ENCODE data around the gene PPID.
"Not testable (repeated sequence)": the region's sequence is repeated elsewhere in the genome, so short reads cannot be mapped to it uniquely, and the experiment has no call there.

Gene PPID

GRCh38 chr4:158714937-158715336 is 8.3 kb downstream of the PPID start:
- Mint-ChIP-seq H3K27me3 (no peaks in the 10 kb centered on the region), H3K36me3 (ENCODE audit: low read depth) (peaks cover 83% of the 10 kb centered on the region), H3K4me3 (no peak overlapping the region), H3K27ac (no peak overlapping the region), H3K4me1 (ENCODE audit: low read depth) (peaks cover 6% of the 10 kb centered on the region), H3K9me3 (no peaks in the 10 kb centered on the region)

- not testable (repeated sequence) for H3K9me3 Mint-ChIP-seq; H3K27ac Mint-ChIP-seq; H3K27me3 Mint-ChIP-seq; H3K4me1 Mint-ChIP-seq (ENCODE audit: low read depth); H3K4me3 Mint-ChIP-seq
- peaks cover 80% of the 10 kb centered on the region for H3K36me3 Mint-ChIP-seq (ENCODE audit: low read depth)
Measured at GRCh38 chr4:158712622-158713021, 10.6 kb downstream of the PPID start.

GRCh38 chr4:158710814-158711213 is 12.4 kb downstream of the PPID start:
- no peak overlapping the region for H3K27ac Mint-ChIP-seq
- no peaks in the 10 kb centered on the region for H3K27me3 Mint-ChIP-seq
- H3K4me3 Mint-ChIP-seq: no peak overlapping the region
- peaks cover 87% of the 10 kb centered on the region for H3K36me3 Mint-ChIP-seq (ENCODE audit: low read depth)
- H3K9me3 Mint-ChIP-seq: no peaks in the 10 kb centered on the region
- no peaks in the 10 kb centered on the region for H3K4me1 Mint-ChIP-seq (ENCODE audit: low read depth)

GRCh38 chr4:158704274-158704673 is 18.9 kb downstream of the PPID start:
- no peaks in the 10 kb centered on the region for H3K9me3 Mint-ChIP-seq
- H3K36me3 Mint-ChIP-seq (ENCODE audit: low read depth): peaks cover 40% of the 10 kb centered on the region
- no peak overlapping the region for H3K4me3 Mint-ChIP-seq
- H3K27ac Mint-ChIP-seq: no peak overlapping the region
- H3K27me3 Mint-ChIP-seq: no peaks in the 10 kb centered on the region
- H3K4me1 Mint-ChIP-seq (ENCODE audit: low read depth): no peaks in the 10 kb centered on the region

GRCh38 chr4:158688813-158689212 is 34.4 kb downstream of the PPID start:
- Mint-ChIP-seq H3K4me3 (no peak overlapping the region), H3K27ac (no peak overlapping the region), H3K27me3 (no peaks in the 10 kb centered on the region), H3K9me3 (no peaks in the 10 kb centered on the region), H3K36me3 (ENCODE audit: low read depth) (peaks cover 38% of the 10 kb centered on the region), H3K4me1 (ENCODE audit: low read depth) (no peaks in the 10 kb centered on the region)

- peaks cover 32% of the 10 kb centered on the region for H3K36me3 Mint-ChIP-seq (ENCODE audit: low read depth)
- H3K27ac Mint-ChIP-seq: no peak overlapping the region
- H3K27me3 Mint-ChIP-seq: no peaks in the 10 kb centered on the region
- no peak overlapping the region for H3K4me3 Mint-ChIP-seq
- no peaks in the 10 kb centered on the region for H3K9me3 Mint-ChIP-seq
- no peaks in the 10 kb centered on the region for H3K4me1 Mint-ChIP-seq (ENCODE audit: low read depth)
Measured at GRCh38 chr4:158682066-158682465, 41.1 kb downstream of the PPID start.

GRCh38 chr4:158681629-158682028 is 41.6 kb downstream of the PPID start:
- Mint-ChIP-seq H3K4me3 (no peak overlapping the region), H3K36me3 (ENCODE audit: low read depth) (peaks cover 27% of the 10 kb centered on the region), H3K4me1 (ENCODE audit: low read depth) (no peaks in the 10 kb centered on the region), H3K27ac (no peak overlapping the region), H3K27me3 (no peaks in the 10 kb centered on the region), H3K9me3 (no peaks in the 10 kb centered on the region)

GRCh38 chr4:158678767-158679166 is 44.4 kb downstream of the PPID start:
- Mint-ChIP-seq H3K36me3 (ENCODE audit: low read depth) (peaks cover 15% of the 10 kb centered on the region), H3K4me3 (no peak overlapping the region), H3K27ac (no peak overlapping the region), H3K4me1 (ENCODE audit: low read depth) (peaks cover 1% of the 10 kb centered on the region), H3K9me3 (no peaks in the 10 kb centered on the region), H3K27me3 (no peaks in the 10 kb centered on the region)

GRCh38 chr4:158676076-158676475 is 47.1 kb downstream of the PPID start:
- Mint-ChIP-seq H3K9me3 (no peaks in the 10 kb centered on the region), H3K27ac (no peak overlapping the region), H3K36me3 (ENCODE audit: low read depth) (peaks cover 9% of the 10 kb centered on the region), H3K27me3 (no peaks in the 10 kb centered on the region), H3K4me1 (ENCODE audit: low read depth) (peaks cover 15% of the 10 kb centered on the region), H3K4me3 (no peak overlapping the region)

- no peak overlapping the region for H3K27ac Mint-ChIP-seq
- H3K36me3 Mint-ChIP-seq (ENCODE audit: low read depth): peaks cover 5% of the 10 kb centered on the region
- no peaks in the 10 kb centered on the region for H3K9me3 Mint-ChIP-seq
- no peaks in the 10 kb centered on the region for H3K27me3 Mint-ChIP-seq
- peaks cover 31% of the 10 kb centered on the region for H3K4me1 Mint-ChIP-seq (ENCODE audit: low read depth)
- no peak overlapping the region for H3K4me3 Mint-ChIP-seq
Measured at GRCh38 chr4:158673633-158674032, 49.6 kb downstream of the PPID start.

GRCh38 chr4:158671915-158672806 is 51.0 kb downstream of the PPID start, which contains the start of gene ETFDH:
ETFDH (plus strand) TSS chr4:158672296; CDS start chr4:158672457, 161 bp downstream.
- Mint-ChIP-seq H3K27me3 (no peaks in the 10 kb centered on the region), H3K36me3 (ENCODE audit: low read depth) (peaks cover 9% of the 10 kb centered on the region), H3K4me3 (peak within 1 kb of the TSS; percentile 97), H3K27ac (peak within 1 kb of the TSS; percentile 97), H3K9me3 (no peaks in the 10 kb centered on the region), H3K4me1 (ENCODE audit: low read depth) (peaks cover 31% of the 10 kb centered on the region)

- peaks cover 31% of the 10 kb centered on the region for H3K4me1 Mint-ChIP-seq (ENCODE audit: low read depth)
- peak within 1 kb of the TSS; percentile 97 for H3K27ac Mint-ChIP-seq
- no peaks in the 10 kb centered on the region for H3K9me3 Mint-ChIP-seq
- peak within 1 kb of the TSS; percentile 97 for H3K4me3 Mint-ChIP-seq
- peaks cover 9% of the 10 kb centered on the region for H3K36me3 Mint-ChIP-seq (ENCODE audit: low read depth)
- no peaks in the 10 kb centered on the region for H3K27me3 Mint-ChIP-seq
Measured at GRCh38 chr4:158671665-158671914, 51.6 kb downstream of the PPID start, which contains the start of gene C4orf46. C4orf46 (minus strand) TSS chr4:158671887; CDS start chr4:158671801, 86 bp downstream.

- H3K4me1 Mint-ChIP-seq (ENCODE audit: low read depth): peaks cover 31% of the 10 kb centered on the region
- peaks cover 13% of the 10 kb centered on the region for H3K36me3 Mint-ChIP-seq (ENCODE audit: low read depth)
- H3K27me3 Mint-ChIP-seq: no peaks in the 10 kb centered on the region
- H3K27ac Mint-ChIP-seq: peak overlapping the region; percentile 97
- no peaks in the 10 kb centered on the region for H3K9me3 Mint-ChIP-seq
- H3K4me3 Mint-ChIP-seq: peak overlapping the region; percentile 97
Measured at GRCh38 chr4:158670975-158671664, 52.1 kb downstream of the PPID start.

GRCh38 chr4:158669310-158669709 is 53.9 kb downstream of the PPID start:
- Mint-ChIP-seq H3K36me3 (ENCODE audit: low read depth) (peaks cover 21% of the 10 kb centered on the region), H3K4me3 (peak overlapping the region; percentile 10), H3K4me1 (ENCODE audit: low read depth) (peaks cover 31% of the 10 kb centered on the region), H3K27ac (no peak overlapping the region), H3K9me3 (no peaks in the 10 kb centered on the region), H3K27me3 (no peaks in the 10 kb centered on the region)

- Mint-ChIP-seq H3K4me1 (ENCODE audit: low read depth) (peaks cover 31% of the 10 kb centered on the region), H3K27me3 (no peaks in the 10 kb centered on the region), H3K27ac (no peak overlapping the region), H3K9me3 (no peaks in the 10 kb centered on the region), H3K36me3 (ENCODE audit: low read depth) (peaks cover 21% of the 10 kb centered on the region), H3K4me3 (no peak overlapping the region)
Measured at GRCh38 chr4:158667651-158668198, 55.5 kb downstream of the PPID start.

Data from stimulated activated naive CD8-positive, alpha-beta T cell treated with anti-CD3 and anti-CD28 coated beads, Interleukin-15, Interleukin-2, amounts not matched to agents 100 ng/mL and 50 ng/mL, for 24 hours (primary cell).